GM21390 (cell line): Measurements from ENCODE around the gene NDUFS4.
"Not testable (repeated sequence)": the region's sequence is repeated elsewhere in the genome, so short reads cannot be mapped to it uniquely, and the experiment has no call there.

Source experiments
- ATAC-seq: cut with Tn5 transposase; IDR thresholded peaks from one replicate; pipeline ENCODE4 v1.9.1; 2021; ENCODE audit not compliant: unreplicated experiment

NDUFS4 gene

DNA sequence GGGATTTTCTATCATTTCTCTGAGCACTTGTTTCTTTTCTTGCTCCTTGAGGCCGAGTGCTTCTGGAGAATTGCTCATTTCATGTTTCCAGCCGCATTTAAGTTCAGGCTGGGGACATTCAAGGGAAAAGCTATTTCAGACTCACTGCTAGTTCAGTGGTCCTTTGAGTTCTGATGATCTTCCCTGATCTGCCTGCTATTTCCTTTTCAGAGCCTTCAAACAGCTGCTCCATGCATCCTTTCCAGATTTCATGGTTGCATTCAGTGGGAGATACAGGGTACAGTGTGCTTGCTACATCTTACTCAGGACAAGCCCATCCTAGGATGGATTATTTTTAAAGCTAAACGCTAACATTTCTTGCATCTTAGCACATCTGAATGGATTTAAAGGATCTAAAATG, 14.7 kb downstream of the NDUFS4 start:
- ATAC-seq, result no peak

DNA sequence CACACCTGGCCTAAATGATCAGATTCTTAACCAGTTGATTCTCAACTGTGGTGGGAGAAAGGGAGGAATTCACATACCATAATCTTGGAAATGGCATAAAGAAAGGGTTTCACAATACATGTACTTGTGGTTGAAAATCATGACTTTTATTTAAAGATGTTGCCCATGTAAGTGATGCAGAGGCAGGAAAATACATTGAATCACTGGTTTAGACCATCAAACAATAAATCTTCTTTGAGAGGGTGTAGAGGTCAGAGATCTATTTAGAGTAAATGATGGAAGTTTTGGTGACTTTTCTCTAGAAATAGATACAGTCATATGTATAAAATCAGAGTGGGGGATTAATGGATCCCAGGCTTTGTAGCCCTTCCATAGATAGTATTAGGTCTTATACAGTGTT, 15.4 kb downstream of the NDUFS4 start:
- ATAC-seq, result no peak

DNA sequence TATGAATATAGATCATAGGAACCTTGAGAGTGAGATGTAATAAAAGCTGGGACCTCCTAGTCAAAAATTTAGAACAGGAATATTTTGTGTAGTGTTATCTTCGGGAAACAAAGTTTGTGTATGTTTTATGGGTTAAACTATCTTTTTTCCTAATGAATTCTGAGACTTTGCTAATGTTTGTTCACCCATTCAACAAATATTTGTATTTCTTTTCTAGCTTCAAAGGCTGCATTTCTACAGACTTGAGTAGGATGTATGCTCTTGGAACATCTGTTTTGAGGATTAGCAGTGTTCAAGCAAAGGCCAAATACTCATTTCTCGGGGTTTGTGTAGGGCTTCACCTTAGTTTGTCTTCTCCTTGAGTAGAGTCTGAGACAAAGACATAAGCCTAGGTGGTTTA, 16.2 kb downstream of the NDUFS4 start:
- ATAC-seq, result no peak

DNA sequence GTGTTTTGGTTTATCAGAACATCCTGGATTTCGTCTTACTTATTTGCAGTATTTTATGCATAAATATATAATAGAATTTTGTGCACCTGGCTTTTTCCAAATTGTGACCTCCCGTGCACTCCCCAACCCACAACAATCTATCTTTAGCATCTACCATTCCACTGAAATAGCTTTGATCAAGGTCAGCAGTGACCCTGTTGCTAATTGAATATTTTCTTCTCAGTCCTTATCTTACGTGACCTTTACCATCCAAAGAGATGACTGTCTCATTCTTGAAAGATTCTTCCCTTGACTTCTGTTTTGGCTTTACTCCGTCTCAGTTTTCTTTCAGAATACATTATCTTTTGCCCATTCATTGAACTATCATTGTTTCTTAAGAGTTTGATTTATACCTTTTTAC, 18.4 kb downstream of the NDUFS4 start:
- no peak for ATAC-seq

DNA sequence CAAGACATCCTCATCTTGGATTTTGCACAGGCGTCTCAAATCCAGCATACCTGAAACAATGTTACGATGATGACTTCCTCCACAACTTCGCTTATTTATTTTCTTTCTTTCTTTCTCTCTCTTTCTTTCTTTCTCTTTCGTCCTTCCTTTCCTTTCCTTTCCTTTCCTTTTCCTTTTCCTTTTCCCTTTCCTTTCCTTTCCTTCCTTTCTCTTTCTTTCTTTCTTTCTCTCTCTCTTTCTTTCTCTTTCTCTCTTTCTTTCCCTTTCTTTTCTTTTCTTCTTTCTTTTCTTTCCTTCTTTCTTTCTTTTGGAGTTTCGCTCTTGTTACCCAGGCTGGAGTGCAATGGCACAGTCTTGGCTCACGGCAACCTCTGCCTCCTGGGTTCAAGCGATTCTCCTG, 20.1 kb downstream of the NDUFS4 start:
- no peak for ATAC-seq

DNA sequence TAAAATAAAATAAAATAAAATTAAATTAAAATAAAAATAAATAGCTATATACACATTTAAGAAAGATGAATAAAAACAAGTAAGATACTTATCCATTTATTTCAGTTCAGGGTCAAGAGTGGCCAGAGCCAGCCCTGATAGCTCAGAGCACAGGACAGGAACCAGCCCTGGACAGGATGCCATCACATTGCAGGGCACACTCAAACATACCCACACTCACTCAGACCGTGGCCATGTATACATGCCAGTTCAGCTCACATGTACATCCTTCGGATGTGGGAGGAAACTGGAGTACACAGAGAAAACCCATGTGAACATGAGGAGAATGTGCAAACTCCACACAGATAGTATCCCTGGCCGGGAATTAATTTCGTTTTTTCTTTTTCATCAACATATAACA, 21.8 kb downstream of the NDUFS4 start:
- no peak for ATAC-seq

DNA sequence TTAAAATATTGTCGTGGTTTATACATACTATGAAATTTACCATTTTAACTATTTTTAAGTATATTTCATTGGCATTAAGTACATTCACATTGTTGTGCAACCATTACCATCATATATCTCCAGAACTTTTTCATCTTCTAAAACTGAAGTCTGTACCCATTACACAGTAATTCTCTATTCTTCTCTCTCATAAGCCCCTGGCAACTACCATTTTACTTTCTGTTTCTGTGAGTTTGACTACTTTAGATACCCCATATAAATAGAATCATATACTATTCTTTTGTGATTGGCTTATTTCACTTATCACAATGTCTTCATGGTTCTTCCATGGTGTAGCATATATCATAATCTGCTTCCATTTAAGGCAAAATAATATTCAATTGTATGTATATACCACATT, 30.3 kb downstream of the NDUFS4 start:
- no peak for ATAC-seq

DNA sequence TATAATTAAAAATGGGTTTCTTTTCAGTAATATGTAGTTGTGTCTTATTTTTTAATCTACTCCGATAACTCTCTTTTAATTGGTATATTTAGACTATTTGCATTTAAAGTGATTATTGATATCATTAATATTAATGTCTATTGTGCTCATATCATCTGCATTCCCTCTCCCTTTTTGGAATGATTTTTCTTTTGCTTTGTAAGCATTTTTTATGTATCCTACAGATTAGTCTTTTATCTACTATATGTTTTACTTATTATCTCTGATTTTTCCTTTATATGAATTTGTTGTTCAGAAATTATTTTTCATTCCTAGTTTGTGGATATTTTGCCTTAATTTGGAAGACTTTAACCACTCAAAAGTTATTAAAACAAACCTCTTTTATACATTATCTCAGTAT, 34.0 kb downstream of the NDUFS4 start:
- no peak for ATAC-seq

DNA sequence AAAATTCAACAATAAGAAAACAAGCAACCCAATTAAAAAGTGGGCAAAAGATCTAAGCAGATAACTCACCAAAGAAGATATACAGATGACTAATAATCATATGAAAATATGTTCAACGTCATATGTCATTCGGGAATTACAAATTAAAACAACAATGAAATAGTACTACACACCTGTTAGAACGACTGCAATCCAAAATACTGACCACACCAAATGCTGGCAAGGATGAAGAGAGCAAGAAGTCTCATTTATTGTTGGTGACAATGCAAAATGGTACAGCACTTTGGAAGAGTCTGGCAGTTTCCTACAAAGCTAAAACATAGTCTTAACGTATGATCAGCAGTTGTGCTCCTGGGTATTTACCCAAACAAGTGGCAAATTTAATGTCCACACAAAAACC, 37.5 kb downstream of the NDUFS4 start:
- no peak for ATAC-seq

DNA sequence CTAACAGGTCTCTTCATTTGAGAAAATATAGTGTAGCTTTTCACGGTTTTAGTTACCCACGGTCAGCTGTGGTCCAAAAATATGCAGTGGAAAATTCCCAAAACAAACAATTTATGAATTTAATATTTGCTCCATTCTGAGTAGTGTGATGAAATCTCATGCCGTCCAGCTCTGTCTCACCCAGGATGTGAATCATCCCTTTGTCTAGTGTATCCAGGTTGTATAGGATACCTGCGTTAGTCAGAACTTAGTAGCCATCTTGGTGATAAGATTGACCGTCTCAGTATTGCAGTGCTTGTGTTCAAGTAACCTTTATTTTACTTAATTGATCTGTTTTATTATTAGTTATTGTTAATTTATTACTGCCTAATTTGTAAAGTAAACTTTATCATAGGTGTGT, 41.1 kb downstream of the NDUFS4 start:
- ATAC-seq, result no peak

DNA sequence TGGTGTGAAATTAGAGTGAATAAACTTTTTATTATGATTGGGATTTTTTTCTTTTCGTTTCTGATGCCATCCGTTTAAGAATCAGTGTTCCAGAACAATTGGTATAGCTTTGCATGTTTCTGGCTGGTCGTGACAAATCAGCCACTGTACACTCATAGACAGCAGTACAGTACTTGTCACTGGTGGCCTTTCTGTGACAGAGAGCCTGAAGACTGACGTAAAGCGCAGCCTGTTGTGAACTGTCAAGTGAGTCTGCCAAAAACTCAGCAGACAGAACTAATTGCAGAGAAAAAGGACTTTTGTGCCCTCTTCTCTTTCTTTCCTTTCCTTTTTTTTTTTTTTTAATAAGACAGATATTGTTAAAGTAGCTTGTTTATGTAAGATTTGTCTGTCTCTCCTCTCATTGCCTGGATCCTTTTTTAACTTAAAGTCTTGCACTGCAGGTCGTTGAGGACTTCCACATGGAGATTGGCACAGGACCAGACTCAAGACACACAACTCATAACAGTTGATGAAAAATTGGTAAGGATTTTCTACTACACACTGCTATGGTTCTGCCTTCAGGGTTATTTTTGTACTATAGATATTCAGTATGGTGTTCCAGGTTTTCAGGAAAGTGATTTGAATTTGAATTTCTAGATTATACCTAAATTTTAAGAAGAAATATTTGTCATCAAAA, 42.7 kb downstream of the NDUFS4 start:
- no peak for ATAC-seq

DNA sequence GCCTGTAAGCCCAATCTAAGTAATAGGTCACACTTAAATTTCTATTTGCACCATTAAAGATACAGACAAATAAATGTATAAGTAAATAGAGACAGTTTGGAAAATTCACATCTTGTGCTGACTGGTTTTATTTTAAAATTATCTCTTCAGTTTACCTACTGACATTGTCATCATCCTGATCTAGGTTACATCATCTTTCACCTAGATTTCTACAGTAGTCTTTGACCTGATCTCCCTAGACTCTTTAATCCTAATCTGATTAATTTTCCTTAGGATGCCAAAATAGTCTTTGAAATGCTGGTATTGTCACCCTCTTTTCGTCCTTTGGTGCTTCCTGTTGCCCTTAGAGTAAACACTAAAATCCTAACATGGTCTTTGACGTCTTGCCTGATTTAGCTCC, 43.9 kb downstream of the NDUFS4 start:
- no peak for ATAC-seq

DNA sequence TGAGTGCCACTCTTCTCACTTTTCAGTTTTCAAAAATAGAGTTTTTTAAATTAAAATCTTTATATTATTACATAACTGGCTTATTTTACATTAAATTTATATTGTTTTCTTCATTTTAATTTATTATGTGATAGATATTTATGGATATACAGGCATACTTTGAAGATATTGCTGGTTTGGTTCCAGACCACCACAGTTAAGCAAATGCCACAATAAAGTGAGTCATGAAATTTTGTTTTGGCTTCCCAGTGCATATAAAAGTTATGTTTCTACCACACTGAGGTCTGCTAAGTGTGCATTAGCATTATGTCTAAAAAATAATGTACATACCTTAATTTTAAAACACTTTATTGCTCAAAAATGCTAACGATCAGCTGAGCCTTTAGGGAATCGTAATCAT, 47.4 kb downstream of the NDUFS4 start:
- no peak for ATAC-seq

DNA sequence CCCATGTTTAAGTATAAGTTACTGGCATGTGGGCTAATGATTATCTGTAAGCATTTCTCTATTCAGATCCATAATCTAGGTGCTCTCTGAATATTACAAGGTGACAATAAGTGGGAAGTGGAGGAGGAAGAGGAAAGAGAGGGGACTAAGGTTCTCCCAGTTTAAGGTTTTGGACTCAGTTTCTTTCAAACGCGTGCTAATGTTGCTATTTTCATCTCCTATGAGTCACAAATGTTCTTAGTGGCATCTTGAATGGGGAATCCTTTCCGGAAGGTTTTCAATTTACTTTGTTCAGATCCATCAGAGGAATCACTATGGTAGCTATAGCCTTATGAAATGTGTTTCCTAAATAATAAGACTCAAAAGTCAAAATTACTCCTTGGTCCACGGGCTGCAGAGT, 48.5 kb downstream of the NDUFS4 start:
- not testable (repeated sequence) for ATAC-seq

DNA sequence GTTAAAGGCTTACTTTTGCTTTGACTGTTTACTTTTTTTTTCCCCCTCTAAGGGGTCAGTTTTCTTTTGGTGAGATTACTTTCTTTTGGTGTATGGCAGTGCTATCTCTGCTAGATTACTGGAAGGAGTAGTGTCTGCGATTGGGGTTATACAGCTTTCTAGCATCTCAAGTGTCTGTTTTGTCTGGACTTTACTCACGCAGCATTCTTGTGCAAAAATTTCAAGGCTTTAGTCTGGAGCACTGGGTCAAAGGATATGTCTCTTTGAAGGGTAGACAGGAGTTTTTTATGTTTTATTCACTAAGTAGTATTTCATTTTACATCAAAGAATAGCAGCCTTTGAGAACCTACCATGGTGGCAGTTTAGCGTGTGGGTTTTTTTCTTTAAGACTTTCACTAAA, 52.6 kb downstream of the NDUFS4 start:
- no peak for ATAC-seq

DNA sequence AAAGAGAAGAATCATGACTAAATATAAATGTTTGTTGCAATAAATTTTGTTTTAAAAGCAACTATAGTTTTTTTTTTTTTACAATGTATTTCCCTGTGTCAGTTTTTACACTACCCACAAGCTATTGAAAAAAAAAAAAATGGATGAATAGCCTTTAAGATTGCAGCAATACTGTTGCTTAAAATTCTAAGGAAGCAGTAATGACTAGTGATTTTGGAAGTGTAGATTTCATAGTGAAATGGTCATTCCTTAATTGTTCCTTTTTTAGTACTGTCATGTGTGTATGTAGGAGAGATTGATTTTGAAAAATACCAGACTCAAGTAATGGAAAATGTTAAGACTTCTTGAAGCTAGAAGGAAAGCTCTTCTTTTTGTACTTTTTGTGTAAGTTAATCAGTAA, 53.1 kb downstream of the NDUFS4 start:
- ATAC-seq, result no peak

DNA sequence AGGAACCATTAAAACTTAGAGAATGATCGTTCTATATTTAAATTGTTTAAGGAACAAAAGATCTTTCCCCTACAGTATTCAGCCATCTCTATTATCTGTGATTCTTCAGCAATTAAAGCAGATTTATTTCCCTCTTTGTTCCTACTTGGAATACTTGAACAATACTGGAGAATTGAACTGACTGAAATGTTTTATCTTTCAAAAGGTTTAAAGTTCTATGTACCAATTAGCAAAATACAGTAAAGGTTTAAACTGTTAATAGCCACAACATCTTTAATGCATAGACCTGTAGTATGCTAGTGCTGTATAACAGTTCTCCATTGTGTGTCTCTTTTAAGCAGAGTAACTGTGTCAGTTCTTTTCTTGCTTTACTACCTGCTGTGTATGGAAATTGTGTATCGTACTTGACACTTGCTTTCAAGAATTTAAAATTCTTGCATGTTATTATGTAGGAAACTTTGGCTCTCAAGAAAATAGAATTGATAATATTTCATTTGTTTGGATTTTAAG, 54.0 kb downstream of the NDUFS4 start:
- no peak for ATAC-seq

DNA sequence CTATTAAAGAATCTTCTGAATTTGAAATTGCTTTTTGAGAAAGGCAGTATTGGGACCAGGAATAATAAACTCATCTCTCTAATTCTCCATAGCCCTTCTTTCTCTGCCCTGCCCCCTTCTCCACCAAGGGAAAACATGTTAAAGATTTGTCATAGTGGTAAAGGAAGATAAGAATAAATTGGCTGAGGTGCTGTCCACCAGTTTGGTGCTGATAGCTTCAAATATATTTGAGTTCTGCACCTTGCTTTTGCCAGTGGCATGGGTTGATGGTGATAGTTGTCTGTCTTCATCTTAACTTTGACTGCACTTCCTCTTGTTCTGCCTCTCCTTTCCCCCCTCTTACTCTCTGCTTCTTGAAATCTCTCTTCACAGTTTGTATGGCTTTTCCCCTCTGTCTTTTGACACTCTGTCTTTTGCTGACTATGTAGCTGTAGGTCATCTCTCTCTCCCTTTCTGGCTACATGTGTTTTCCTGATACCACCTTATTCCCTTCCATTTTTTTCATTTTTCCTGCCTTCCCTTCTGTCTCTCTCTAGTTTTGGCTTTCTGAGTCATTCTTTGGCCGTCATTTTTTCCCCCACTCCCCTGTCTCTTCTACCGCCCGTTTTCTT, 56.6 kb downstream of the NDUFS4 start:
- ATAC-seq, result no peak

DNA sequence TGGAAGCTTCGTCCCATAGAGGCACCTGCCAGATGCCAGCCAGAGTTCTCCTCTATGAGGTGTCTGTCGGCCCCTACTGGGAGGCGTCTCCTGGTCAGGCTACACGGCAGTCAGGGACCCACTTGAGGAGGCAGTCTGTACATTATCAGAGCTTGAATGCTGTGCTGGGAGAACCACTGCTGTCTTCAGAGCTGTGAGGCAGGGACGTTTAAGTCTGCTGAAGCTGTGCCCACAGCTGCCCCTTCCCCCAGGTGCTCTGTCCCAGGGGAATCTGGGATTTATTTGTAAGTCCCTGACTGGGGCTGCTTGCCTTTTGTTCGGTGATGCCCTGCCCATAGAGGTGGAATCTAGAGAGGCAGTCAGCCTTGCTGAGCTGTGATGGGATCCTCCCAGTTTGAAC, 70.8 kb downstream of the NDUFS4 start:
- no peak for ATAC-seq

DNA sequence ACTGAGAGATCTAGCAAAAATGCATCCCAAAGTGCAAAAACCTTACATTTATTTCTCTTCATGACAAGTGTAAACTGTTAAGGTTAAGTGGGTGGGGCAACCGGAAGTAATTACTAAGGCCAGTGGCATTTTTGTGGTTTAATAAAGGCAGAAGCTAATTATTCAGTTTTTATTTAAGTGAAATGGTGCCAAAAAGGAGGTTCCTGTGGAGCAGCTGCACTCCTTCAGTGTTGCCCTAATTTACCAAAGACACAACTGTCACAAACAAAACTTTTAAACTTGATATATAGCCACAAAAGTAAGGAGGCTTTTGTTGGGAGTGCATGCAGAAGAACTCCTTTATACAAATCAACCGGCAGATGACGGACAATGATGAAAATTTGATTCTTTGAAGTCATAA, 81.6 kb downstream of the NDUFS4 start:
- no peak for ATAC-seq

DNA sequence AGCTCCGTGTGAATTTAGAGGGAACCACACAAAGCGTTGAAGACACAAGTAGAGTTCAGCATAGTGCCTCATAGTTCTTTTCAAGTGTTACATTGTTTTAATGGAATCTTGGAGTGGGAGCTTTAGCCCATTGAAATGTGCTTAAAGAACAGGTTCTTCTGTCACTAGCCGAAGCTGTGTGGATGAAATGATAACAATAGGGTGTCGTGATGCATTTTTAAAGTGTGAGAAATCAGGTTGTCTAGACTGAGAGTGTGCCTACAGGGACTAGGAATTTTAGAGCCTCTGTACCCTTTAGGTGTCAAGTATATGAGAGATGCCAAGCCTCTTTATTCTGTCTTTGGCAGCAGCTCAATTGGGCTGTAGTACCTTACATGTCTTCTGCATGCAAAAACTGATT, 83.0 kb downstream of the NDUFS4 start:
- ATAC-seq, result no peak

DNA sequence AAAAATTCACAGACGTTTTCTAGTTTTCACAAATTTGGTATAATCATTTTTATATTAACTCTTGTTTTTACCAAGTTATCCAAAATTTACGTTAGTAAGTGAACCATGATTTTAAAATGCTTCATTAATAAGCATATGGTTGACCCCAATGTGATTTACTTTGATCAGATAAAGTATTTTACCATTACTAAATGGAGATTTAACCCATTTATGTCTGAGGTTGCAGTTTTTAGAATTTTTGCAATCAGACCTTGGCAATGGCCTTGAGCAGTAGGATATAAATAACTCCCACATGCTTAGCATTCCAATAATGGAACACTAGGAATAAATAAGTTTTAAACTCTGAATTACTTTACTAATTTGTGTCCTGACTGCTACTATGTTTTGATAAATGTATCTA, 84.6 kb downstream of the NDUFS4 start:
- ATAC-seq, result no peak

DNA sequence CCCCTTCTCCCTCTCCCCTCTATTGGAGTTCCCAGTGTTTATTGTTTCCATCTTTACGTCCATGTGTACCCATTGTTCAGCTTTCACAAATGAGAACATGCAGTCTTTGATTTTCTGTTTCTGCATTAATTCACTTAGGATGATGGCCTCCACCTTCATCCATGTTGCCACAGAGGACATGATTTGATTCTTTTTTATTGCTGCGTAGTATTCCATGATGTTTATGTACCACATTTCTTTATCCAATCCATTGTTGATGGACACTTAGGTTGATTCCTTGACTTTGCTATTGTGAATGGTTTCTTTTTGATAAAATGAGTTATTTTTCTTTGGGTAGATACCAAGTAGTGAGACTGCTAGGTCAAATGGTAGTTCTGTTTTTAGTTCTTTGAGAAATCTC, 88.9 kb downstream of the NDUFS4 start:
- ATAC-seq, result no peak
